ENCODE measurements around the gene AP4M1.

AP4M1 gene

GRCh38 chr7:100101016-100101862, at the start of gene AP4M1, which contains the start of gene MCM7:
TSS of gene AP4M1 (plus strand) at chr7:100101643. CDS start at chr7:100101715, 72 bp downstream.
TSS of gene MCM7 (minus strand) at chr7:100101397. CDS start at chr7:100101294, 103 bp downstream.
- DNase-seq (ENCODE audit: low read depth) = peak; percentile 89

- no peak for DNase-seq (ENCODE audit: low read depth)
Measured at GRCh38 chr7:100053215-100053614, 48.2 kb upstream of the AP4M1 start.

GRCh38 chr7:100057006-100057405, 44.4 kb upstream of the AP4M1 start:
- no peak for DNase-seq (ENCODE audit: low read depth)

GRCh38 chr7:100059251-100059739, 42.1 kb upstream of the AP4M1 start:
- no peak for DNase-seq (ENCODE audit: low read depth)

GRCh38 chr7:100061518-100062193, 39.8 kb upstream of the AP4M1 start:
- no peak for DNase-seq (ENCODE audit: low read depth)

- DNase-seq (ENCODE audit: low read depth) = no peak
Measured at GRCh38 chr7:100063376-100063775, 38.1 kb upstream of the AP4M1 start.

- DNase-seq (ENCODE audit: low read depth) = no peak
Measured at GRCh38 chr7:100064162-100064561, 37.3 kb upstream of the AP4M1 start.

- DNase-seq (ENCODE audit: low read depth) = no peak
Measured at GRCh38 chr7:100065452-100066186, 35.8 kb upstream of the AP4M1 start.

- DNase-seq (ENCODE audit: low read depth) = no peak
Measured at GRCh38 chr7:100066953-100067352, 34.5 kb upstream of the AP4M1 start.

GRCh38 chr7:100069991-100070390, 31.5 kb upstream of the AP4M1 start:
- DNase-seq (ENCODE audit: low read depth) = no peak

- no peak for DNase-seq (ENCODE audit: low read depth)
Measured at GRCh38 chr7:100071018-100071723, 30.3 kb upstream of the AP4M1 start.

GRCh38 chr7:100072462-100072861, 29.0 kb upstream of the AP4M1 start:
- DNase-seq (ENCODE audit: low read depth) = no peak

GRCh38 chr7:100074841-100075240, 26.6 kb upstream of the AP4M1 start:
- no peak for DNase-seq (ENCODE audit: low read depth)

- DNase-seq (ENCODE audit: low read depth) = no peak
Measured at GRCh38 chr7:100075418-100075817, 26.0 kb upstream of the AP4M1 start.

GRCh38 chr7:100077205-100077604, 24.2 kb upstream of the AP4M1 start:
- no peak for DNase-seq (ENCODE audit: low read depth)

- DNase-seq (ENCODE audit: low read depth) = no peak
Measured at GRCh38 chr7:100079024-100079560, 22.4 kb upstream of the AP4M1 start.

- no peak for DNase-seq (ENCODE audit: low read depth)
Measured at GRCh38 chr7:100080907-100081534, 20.4 kb upstream of the AP4M1 start.

- peak; percentile 93 for DNase-seq (ENCODE audit: low read depth)
Measured at GRCh38 chr7:100081535-100082102, 19.8 kb upstream of the AP4M1 start, which contains the start of gene ZNF3. TSS of gene ZNF3 (minus strand) at chr7:100081723. CDS start at chr7:100077357, 4,366 bp downstream.

GRCh38 chr7:100082978-100083377, 18.5 kb upstream of the AP4M1 start:
- no peak for DNase-seq (ENCODE audit: low read depth)

- DNase-seq (ENCODE audit: low read depth) = no peak
Measured at GRCh38 chr7:100085515-100085914, 15.9 kb upstream of the AP4M1 start.
